Ureter (tissue), 1 donor: Measurements from ENCODE around the gene VIL1. TPM values are rescaled to one million over a fixed set of nuclear protein-coding genes. Genes with fewer than 3 reads are reported as not detected.

Source experiments
- DNase-seq: peaks from one replicate; pipeline ENCODE4 v3.0.0-alpha.2; 2020; ENCODE audit warnings: low spot score
- total RNA-seq: library from RNA; stranded (reverse); gene quantifications from one replicate; pipeline ENCODE4 v1.2.4, GENCODE V29; 2023
- donor health status: DM: yes; HTN: yes; CAD: no.

VIL1 gene
- not detected for total RNA-seq

DNA sequence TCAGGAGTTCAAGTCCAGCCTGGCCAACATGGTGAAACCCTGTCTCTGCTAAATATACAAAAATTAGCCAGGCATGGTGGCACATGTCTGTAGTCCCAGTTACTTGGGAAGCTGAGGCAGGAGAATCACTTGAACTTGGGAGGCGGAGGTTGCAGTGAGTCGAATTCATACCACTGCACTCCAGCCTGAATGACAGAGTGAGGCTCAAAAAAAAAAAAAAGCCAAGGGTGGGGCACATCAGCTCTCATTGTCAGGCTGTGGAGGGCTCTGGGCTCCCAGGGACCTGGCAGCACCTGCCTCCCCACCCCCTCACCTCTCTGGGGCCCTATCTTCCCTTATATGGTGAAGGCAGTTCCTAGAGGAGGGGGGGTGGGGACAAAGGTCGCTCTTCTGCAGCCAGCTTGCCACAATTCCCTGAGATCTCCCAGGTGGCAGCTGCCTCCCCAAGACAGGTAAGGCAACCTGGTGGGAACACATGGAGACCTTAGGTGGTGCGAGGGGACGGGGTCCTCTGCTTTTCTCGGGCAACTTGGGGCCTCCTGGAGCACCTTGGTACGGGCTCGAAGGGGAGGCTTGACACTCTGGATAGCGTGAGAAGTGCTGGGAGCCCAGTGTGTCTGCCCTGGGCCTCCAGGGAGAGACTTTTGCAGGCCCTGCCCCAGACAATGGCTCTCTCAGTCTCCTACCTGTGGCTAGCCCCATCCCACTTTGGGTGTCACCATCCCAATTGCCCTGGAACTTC, at the start of gene VIL1:
Gene VIL1, plus strand, starts transcription at position 407 of the 742 bp plus-strand sequence. CDS start 4,656 bp downstream, outside the sequence.
- no peak for DNase-seq

DNA sequence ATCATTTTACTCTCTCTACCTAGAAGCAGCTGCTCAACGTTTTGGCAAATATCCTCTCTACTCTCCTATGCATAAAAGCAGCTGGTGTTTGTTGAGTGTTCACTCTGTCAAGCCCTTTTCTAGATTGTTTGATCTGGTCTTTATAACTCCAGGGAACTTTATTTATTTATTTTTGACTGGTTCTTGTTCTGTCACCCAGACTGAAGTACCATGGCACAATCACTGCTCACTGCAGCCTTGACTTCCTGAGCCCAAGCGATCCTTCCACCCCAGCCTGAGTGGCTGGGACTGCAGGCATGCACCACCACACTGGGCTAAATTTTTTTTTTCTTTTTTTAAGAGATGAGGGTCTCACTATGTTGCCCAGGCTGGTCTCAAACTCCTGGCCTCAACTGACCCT, 49.6 kb upstream of the VIL1 start:
- DNase-seq, result no peak

DNA sequence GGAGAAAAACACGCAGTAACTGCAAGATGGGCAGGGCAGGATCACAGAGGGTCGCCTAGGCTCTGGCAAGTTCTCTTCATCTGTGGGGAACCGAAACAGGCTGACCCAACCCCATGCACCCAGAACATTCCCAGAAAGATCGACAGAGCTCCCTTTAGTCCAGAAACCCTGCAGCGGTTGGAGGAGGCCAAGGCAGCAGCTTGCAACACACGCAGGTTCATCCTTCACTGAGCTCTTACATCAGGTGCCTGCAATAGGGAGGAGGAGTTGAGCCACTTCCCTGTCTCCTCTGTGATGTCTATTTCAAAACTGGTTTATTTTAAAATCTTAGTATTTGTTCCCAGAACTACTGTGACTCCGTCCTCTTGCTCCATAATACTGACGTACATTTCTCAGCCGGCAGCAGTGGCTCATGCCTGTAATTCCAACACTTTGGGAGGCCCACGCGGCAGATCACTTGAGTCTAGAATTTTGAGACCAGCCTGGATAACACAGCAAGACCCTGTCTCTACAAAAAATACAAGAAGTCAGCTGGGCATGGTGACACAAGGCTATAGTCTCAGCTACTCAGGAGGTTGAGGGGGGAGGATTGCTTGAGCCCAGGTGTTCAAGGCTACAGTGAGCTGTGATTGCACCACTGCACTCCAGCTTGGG, 48.4 kb upstream of the VIL1 start:
- no peak for DNase-seq

DNA sequence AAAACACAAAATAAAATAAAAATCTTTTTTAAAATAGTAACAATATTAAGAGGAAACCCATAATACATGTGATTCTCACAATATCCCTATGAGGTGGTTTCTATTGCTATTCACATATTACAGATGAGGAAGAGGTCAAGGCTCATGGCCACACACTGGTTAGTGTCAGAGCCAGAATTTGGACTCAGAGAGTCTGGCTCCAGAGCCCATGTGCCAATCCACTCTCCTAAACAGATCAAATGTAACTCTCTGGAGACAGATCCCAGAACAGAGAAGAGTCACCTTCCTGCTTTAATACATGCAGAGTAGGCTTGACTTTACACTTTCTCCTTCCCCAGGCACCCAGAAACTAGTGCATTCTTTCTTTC, 47.0 kb upstream of the VIL1 start:
- no peak for DNase-seq

DNA sequence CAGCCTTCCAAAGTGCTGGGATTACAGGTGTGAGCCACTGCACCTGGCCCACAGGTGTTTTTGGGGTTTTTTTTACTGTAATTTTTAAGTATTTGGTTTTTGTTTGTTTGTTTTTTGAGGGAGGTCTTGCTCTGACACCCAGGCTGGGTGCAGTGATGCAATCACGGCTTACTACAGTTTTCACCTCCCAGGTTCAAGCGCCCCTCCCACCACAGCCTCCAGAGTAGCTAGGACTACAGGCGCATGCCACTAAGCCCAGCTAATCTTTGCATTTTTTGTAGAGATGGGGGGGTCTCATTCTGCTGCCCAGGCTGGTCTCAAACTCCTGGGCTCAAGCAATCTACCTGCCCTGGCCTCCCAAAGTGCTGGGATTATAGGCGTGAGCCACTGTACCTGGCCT, 44.1 kb upstream of the VIL1 start:
- no peak for DNase-seq

DNA sequence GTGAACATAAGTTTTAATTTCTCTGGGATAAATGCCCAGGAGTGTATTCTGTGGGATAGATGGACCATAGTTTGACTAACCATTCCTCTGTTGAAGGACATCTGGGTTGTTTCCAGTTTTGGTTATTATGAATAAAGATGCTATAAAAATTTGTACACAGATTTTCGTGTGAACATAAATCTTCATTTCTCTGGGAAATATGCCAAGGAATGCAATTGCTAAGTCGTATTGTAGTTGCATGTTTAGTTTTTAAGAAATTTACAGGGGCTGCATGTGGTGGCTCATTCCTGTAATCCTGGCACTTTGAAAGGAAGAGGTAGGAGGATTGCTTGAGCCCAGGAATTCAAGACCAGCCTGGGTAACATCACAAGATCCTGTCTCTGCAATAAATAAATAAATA, 43.7 kb upstream of the VIL1 start:
- no peak for DNase-seq

DNA sequence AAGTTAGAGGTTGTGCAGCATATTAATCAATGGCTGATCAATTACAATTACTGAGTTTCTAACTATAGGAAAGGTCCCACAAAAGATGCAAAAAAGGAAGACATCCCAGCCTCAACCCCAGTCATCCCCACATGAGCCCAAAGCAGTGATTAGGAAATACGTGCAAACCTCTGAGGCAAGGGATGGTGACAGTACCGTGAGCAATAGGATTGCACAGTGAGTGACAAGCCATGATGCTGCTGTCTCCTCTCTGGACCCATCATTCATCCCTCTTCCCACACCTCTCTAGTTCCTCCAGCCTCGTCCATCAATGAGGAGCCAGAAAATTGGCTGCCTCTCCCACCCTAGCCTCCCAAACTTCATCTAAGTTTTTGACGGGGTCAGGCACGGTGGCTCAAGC, 40.9 kb upstream of the VIL1 start:
- DNase-seq, result no peak

DNA sequence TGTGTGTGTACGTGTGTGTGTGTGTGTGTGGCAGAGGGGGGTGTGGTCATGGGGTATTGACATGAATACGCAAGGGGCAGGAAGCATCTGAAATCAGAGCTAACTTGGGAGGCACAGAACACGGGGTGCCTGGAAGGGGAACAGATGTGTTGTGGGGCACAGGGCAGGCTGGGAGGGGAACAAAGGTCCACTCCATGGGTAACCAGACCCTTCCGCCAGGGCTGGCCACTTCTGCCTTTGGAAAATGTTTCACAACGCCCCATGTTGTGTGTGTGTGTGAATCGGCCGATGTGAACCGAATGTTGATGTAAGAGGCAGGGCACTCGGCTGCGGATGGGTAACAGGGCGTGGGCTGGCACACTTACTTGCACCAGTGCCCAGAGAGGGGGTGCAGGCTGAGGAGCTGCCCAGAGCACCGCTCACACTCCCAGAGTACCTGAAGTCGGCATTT, 37.0 kb upstream of the VIL1 start, which contains the start of gene SLC11A1:
Gene SLC11A1, plus strand, starts transcription at position 358 of the 451 bp plus-strand sequence. CDS start 96 bp downstream, outside the sequence.
- no peak for DNase-seq

DNA sequence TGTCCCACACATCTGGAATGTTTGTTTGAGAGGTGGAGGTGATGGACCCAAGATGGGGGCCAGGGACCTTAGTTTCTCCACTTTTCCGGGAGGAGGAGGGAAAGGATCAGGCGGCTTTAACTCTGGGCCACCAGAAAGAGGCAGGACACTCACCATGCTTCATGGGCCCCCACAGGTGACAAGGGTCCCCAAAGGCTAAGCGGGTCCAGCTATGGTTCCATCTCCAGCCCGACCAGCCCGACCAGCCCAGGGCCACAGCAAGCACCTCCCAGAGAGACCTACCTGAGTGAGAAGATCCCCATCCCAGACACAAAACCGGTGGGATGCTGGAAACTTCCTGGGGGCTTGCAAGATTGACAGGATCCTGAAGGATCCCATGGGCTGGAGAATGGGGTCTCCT, 36.1 kb upstream of the VIL1 start:
- DNase-seq, result no peak

DNA sequence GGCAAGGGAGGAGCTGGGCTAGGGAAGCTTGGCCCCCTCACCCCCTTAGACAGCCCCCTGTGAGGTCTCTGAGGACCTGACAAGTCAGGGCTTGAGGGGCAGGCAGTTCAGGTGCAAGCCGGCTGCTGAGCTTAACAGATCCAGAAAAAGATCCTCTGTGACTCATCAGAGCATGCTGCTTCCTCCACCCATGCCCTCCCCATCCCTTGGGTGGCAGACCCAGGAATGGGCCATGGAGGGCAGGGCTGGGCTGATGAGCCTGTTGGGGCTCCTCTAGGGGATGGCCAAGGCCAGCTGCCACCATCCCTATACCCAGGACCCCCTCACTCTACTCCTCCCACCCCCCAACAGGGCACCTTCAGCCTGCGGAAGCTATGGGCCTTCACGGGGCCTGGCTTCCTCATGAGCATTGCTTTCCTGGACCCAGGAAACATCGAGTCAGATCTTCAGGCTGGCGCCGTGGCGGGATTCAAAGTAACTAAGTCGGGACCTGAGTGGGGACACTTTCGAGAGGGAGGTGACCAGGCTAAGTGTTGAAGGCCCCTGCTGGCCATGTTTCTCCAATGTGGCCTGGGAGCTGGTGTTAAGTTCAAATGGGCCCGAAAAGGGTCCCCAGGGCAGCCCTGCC, 34.9 kb upstream of the VIL1 start:
- DNase-seq, result peak; percentile 62

DNA sequence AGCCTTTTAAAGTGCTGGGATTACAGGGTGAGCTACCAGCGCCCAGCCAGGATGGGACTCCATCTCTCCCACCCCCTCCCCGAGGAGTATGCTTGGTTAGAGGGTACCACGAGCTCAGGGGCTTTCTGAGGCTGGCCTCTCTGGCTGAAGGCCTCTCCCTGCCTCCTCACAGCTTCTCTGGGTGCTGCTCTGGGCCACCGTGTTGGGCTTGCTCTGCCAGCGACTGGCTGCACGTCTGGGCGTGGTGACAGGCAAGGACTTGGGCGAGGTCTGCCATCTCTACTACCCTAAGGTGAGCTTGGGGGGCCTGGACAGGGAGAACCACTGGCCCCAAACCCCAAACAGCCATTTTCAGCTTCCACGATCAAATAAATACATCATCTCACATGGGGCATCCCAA, 33.9 kb upstream of the VIL1 start:
- DNase-seq, result no peak

DNA sequence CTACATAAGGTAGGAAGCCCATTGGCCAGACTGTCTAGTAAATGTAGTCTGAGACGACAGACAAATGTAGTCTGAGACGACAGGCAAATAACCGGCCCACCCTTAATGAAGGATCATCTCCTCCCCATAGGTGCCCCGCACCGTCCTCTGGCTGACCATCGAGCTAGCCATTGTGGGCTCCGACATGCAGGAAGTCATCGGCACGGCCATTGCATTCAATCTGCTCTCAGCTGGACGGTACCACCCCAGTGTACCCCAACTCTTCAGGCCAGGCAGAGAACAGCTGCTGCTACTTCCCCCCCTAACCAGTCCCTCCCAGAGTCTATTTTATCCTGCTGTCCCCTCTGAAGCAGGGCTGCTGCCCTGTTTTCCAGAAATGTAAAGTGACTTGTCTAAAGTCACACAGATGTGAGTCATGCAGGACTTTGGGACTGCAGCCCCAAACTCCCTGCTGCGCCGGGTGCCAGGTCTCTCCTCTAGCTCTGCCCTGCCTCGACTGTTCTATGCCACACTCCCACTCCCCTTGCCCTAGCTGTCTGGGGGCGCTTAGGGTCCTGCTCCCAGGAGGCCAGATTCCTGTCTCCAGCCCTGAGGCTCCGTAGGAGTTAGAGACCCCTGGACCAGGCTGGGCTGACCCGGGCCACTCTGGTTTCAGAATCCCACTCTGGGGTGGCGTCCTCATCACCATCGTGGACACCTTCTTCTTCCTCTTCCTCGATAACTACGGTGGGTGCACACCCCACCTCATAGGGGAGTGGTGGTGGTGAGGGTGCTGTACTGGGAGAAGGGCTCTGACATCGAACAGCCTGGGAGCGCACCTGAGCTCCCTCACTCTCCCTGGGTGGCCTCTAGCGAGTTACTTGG, 32.2 kb upstream of the VIL1 start:
- no peak for DNase-seq

DNA sequence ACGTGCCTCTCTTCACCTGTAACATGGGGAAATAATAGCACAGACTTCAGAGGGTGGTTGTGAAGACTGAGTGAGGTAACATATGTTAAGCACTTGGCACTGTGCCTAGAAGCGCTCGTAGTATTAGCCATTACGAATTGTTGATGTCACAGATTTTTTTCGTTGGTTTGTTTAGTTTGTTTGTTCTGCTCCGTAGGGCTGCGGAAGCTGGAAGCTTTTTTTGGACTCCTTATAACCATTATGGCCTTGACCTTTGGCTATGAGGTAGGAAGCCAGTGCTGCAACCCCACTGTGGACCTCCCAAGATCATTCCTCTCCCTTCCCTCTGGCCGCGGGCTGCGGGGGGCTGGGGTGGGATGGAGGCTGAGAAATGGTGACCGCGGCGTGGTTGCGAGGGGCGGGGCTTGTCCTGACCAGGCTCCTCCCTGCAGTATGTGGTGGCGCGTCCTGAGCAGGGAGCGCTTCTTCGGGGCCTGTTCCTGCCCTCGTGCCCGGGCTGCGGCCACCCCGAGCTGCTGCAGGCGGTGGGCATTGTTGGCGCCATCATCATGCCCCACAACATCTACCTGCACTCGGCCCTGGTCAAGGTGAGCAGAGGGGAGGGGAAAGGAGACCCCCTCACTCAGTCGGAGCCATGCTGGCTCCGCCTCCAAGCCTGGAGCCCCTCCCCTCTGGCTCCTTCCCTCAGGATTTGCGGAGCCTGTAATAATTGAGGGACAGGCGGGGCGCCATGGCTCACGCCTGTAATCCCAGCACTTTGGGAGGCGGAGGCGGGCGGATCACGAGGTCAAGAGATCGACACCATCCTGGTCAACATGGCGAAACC, 31.3 kb upstream of the VIL1 start:
- DNase-seq, result peak; percentile 59

DNA sequence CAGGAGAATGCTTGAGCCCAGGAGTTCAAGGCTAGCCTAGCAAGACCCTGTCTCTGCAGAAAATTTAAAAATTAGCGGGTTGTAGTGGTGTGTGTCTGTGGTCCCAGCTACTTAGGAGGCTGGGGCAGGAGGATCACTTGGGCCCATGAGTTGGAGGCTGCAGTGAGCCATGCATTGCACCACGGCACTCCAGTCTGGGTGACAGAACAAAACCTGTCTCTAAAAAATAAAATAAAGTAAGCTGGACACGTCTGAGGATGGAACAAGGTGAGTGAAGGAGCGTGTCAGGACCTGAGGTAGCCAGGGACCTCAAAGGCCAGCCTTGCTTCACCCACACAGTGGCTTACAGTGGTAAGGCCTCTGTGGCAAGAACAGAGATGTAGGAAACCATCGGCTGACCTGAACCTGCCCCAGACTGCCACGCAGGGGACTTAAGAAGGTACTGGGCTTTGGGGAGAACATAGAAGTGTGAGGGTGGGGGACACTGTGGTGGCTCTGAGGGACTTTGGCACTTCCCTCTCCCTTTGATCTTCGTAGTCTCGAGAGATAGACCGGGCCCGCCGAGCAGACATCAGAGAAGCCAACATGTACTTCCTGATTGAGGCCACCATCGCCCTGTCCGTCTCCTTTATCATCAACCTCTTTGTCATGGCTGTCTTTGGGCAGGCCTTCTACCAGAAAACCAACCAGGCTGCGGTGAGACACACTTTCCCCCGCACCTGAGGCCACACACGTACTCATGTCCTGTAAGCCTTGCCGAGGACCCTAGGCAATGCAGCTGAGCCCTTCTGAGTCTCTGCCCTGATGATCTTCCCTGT, 29.4 kb upstream of the VIL1 start:
- DNase-seq, result no peak

DNA sequence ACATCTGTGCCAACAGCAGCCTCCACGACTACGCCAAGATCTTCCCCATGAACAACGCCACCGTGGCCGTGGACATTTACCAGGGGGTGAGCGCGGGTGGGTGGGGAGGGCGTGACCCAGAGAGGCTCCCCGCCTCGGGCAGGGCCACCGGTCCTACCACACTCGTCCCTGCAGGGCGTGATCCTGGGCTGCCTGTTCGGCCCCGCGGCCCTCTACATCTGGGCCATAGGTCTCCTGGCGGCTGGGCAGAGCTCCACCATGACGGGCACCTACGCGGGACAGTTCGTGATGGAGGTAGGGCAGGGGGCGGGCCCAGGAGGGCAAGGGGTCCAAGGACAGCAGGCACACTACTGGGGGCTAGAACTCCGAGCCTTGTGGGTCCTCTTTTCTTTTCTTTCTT, 27.7 kb upstream of the VIL1 start:
- no peak for DNase-seq

DNA sequence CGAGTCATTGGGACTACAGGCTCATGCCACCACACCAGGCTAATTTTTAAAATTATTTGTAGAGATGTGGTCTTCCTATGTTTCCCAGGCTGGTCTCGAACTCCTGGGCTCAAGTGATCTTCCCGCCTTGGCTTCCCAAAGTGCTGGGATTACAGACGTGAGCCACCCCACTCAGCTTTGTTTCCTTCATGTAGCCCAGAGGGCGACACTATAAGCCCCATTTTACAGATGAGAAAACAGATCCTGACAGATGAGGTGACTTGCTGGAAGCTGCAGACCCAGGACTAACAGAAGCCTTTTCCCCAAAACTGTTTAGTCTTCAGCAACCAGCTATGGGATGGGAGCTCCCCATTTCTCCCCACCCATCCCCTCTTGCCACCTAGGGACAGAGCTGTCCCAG, 26.5 kb upstream of the VIL1 start:
- DNase-seq, result no peak

DNA sequence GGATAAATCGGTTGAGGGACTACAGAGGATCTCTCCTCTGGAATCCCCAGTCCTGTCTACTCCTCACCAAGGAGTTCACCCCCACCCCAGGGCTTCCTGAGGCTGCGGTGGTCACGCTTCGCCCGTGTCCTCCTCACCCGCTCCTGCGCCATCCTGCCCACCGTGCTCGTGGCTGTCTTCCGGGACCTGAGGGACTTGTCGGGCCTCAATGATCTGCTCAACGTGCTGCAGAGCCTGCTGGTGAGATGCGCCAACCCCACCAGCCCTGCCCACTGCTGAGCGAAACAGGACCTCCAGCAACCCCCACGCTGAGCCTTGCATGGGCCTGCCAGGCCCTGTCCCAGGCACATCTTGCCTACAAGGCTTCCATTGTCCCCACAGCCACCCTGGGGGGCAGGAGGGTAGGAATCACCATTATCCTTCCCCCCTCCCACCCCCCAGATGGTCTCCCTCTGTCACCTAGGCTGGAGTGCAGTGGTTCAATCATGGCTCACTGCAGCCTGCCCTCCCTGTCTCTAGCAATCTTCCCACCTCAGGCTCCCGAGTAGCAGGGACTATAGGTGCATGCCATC, 25.9 kb upstream of the VIL1 start:
- no peak for DNase-seq

DNA sequence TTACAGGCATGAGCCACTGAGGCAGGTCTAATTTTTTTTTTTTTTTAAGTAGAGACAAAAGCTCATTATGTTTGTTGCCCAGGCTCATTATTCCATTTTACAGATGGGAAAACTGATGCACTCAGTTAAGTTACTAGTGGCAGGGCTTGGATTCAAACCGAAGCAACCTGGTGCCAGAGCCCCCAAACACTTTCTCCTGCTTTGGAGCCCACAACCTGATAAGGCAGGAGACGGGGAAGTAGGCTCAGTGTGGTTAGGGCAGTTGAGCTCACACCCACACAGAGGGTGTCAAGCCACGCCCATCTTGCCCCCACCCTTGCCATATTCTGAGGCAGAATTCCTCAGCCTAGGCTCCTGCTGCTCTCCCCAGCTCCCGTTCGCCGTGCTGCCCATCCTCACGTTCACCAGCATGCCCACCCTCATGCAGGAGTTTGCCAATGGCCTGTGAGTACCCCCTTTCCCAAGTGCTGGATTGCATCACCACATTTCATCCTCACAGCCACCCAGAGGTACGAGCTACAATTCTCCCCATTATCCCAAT, 25.1 kb upstream of the VIL1 start:
- no peak for DNase-seq

DNA sequence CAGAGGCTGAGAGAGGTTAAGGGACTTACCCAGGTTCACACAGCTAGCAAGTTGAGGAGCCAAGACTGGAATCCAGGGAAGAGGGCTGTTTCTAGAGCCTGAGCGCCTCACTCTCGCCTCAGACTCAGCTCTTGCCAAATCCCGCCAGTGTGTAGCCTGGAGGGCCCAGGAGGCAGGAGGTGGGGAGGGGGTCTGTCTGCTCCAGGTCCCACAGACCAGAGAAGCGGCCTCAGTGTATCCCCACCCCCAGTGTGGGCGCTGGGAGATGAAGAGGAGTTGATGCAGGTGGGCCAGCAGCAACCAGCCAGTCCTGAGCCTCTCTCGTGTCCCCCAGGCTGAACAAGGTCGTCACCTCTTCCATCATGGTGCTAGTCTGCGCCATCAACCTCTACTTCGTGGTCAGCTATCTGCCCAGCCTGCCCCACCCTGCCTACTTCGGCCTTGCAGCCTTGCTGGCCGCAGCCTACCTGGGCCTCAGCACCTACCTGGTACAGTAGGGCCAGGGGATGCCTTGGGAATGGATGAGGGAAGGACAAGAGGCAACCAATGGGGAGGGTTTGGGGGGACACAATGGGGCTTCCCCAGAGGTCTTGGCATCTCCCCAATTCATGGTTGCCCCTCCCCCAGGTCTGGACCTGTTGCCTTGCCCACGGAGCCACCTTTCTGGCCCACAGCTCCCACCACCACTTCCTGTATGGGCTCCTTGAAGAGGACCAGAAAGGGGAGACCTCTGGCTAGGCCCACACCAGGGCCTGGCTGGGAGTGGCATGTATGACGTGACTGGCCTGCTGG, 24.4 kb upstream of the VIL1 start:
- DNase-seq, result no peak
